SK-N-MC (cell line): ENCODE measurements around the gene IQCC.

ENCODE experiments used
- EZH2 ChIP-seq: fragments of 200-600 bp; sonication (generic); IDR thresholded peaks from one replicate; pipeline ENCODE4 v1.6.1; 2017; ENCODE audit warnings: antibody characterized with exemption
- POLR2AphosphoS5 ChIP-seq: IDR thresholded peaks from 2 replicates; pipeline ENCODE4 v1.6.1; 2012; ENCODE audit warnings: mild to moderate bottlenecking, low read depth, low read length, borderline replicate concordance

GRCh38 chr1:32208891-32209328, 3.4 kb downstream of the IQCC start, which contains the start of gene DCDC2B:
- TF ChIP-seq POLR2AphosphoS5, result 0 out of 2 replicates have a peak, but pooled peaks have one; percentile 21
- no peak for TF ChIP-seq EZH2
